Measurements from ENCODE around the gene LUZP2. TPM values are rescaled to one million over a fixed set of nuclear protein-coding genes. Genes with fewer than 3 reads are reported as not detected.

The LUZP2 gene
- total RNA-seq, 2 experiments from 2014 or later: not detected

GRCh38 chr11:24748261-24748660 is 251.4 kb downstream of the LUZP2 start:
- TF ChIP-seq CTCF (conservative IDR thresholded peaks at IDR 0.05; ENCODE audit: low read length): no peak
- no peaks in the 10 kb centered on the region for H3K9me3 ChIP-seq (ENCODE audit: low read length)
- H3K9me2 ChIP-seq (ENCODE audit: insufficient read depth, low read length): no peaks in the 10 kb centered on the region
- H3K27ac ChIP-seq (ENCODE audit: low read depth, low read length, poor library complexity, severe bottlenecking): no peak overlapping the region
- H4K20me1 ChIP-seq (ENCODE audit: insufficient read depth, low read length): no peaks in the 10 kb centered on the region
- CTCF ChIA-PET (ENCODE audit: unreplicated experiment): no interaction called here
- no peak overlapping the region for H3K4me2 ChIP-seq (ENCODE audit: low read length)
- no TSS peak for BruUV-seq (replicated peaks)
- intact Hi-C loops (cut with micrococcal nuclease; ENCODE audit: unreplicated experiment): no loop called here
- H3K79me2 ChIP-seq (ENCODE audit: insufficient read depth, low read depth, low read length): no peaks in the 10 kb centered on the region
- POLR2A ChIA-PET: interaction anchor here (0.6 to 0.7 kb wide), 2 partner anchors 13 to 1633 kb away, joined by 3 read pairs; no protein-coding TSS in a partner anchor
- peak overlapping the region; percentile 37; the same call in 1 of the 2 replicates for H2AFZ ChIP-seq (ENCODE audit: low read length)
- H3K36me3 ChIP-seq (ENCODE audit: insufficient read depth, low read length): no peaks in the 10 kb centered on the region
- H3K4me3 ChIP-seq (ENCODE audit: low read depth, low read length, poor library complexity, severe bottlenecking): no peak overlapping the region
- DNase-seq (ENCODE audit: low spot score): no peak
- peaks cover 16% of the 10 kb centered on the region for H3K4me1 ChIP-seq (ENCODE audit: insufficient read depth, low read length, poor library complexity, severe bottlenecking)

GRCh38 chr11:24754406-24754805 is 257.6 kb downstream of the LUZP2 start:
- Histone ChIP-seq H3K9me2 (ENCODE audit: insufficient read depth, low read length) (no peaks in the 10 kb centered on the region), H4K20me1 (ENCODE audit: insufficient read depth, low read length) (no peaks in the 10 kb centered on the region), H3K4me2 (ENCODE audit: low read length) (no peak overlapping the region), H3K4me1 (ENCODE audit: insufficient read depth, low read length, poor library complexity, severe bottlenecking) (no peaks in the 10 kb centered on the region), H2AFZ (ENCODE audit: low read length) (no peak overlapping the region), H3K9me3 (ENCODE audit: low read length) (no peaks in the 10 kb centered on the region), H3K79me2 (ENCODE audit: insufficient read depth, low read depth, low read length) (no peaks in the 10 kb centered on the region), H3K27ac (ENCODE audit: low read depth, low read length, poor library complexity, severe bottlenecking) (no peak overlapping the region), H3K4me3 (ENCODE audit: low read depth, low read length, poor library complexity, severe bottlenecking) (no peak overlapping the region), H3K36me3 (ENCODE audit: insufficient read depth, low read length) (no peaks in the 10 kb centered on the region)
- no TSS peak for BruUV-seq (replicated peaks)
- no peak for DNase-seq (ENCODE audit: low spot score)
- ChIA-PET POLR2A (no interaction called here), CTCF (ENCODE audit: unreplicated experiment) (no interaction called here)
- intact Hi-C loops (cut with micrococcal nuclease; ENCODE audit: unreplicated experiment): no loop called here
- TF ChIP-seq EZH2phosphoT487 (IDR thresholded peaks at IDR 0.05; ENCODE audit: borderline replicate concordance, low read depth, low read length) (no peak), CTCF (conservative IDR thresholded peaks at IDR 0.05; ENCODE audit: low read length) (no peak)

- Histone ChIP-seq H3K79me2 (ENCODE audit: insufficient read depth, low read depth, low read length) (no peaks in the 10 kb centered on the region), H3K36me3 (ENCODE audit: insufficient read depth, low read length) (no peaks in the 10 kb centered on the region), H3K4me2 (ENCODE audit: low read length) (no peak overlapping the region), H3K27ac (ENCODE audit: low read depth, low read length, poor library complexity, severe bottlenecking) (no peak overlapping the region), H3K4me3 (ENCODE audit: low read depth, low read length, poor library complexity, severe bottlenecking) (no peak overlapping the region), H4K20me1 (ENCODE audit: insufficient read depth, low read length) (no peaks in the 10 kb centered on the region), H3K9me3 (ENCODE audit: low read length) (no peaks in the 10 kb centered on the region), H2AFZ (ENCODE audit: low read length) (no peak overlapping the region), H3K9me2 (ENCODE audit: insufficient read depth, low read length) (no peaks in the 10 kb centered on the region), H3K4me1 (ENCODE audit: insufficient read depth, low read length, poor library complexity, severe bottlenecking) (no peaks in the 10 kb centered on the region)
- POLR2A ChIA-PET: interaction anchor here (1.3 kb wide), 1 partner anchor 10 kb away, joined by 6 read pairs; no protein-coding TSS in a partner anchor
- CTCF ChIA-PET (ENCODE audit: unreplicated experiment): no interaction called here
- TF ChIP-seq CTCF (conservative IDR thresholded peaks at IDR 0.05; ENCODE audit: low read length) (no peak), EZH2phosphoT487 (IDR thresholded peaks at IDR 0.05; ENCODE audit: borderline replicate concordance, low read depth, low read length) (no peak)
- no peak for DNase-seq (ENCODE audit: low spot score)
- BruUV-seq (replicated peaks): no TSS peak
- intact Hi-C loops (cut with micrococcal nuclease; ENCODE audit: unreplicated experiment): no loop called here
These were observed 258.5 kb downstream of the LUZP2 start for GRCh38 chr11:24755260-24755839.
